Measurements from ENCODE around the gene COL11A2. TPM values are rescaled to one million over a fixed set of nuclear protein-coding genes. Genes with fewer than 3 reads are reported as not detected.
A peak's percentile ranks its signal among the peaks of the same experiment; 100 is the strongest.

Gene COL11A2
- total and polyA plus RNA-seq, 5 donors = 1.5 to 4.0 (median 2.9) TPM

GRCh38 chr6:33178755-33179475 lies 13.4 kb downstream of the COL11A2 start:
- intact Hi-C loops (cut with DNase I) = loop anchor here in 1 of 4 donors (10.0 kb wide), 1 partner anchor 66 kb away; no protein-coding TSS in a partner anchor
- H3K4me3 ChIP-seq (ENCODE audit: low read length) = no peak overlapping the region
- no peak for ATAC-seq

GRCh38 chr6:33177552-33178446 lies 14.5 kb downstream of the COL11A2 start:
- no peak overlapping the region for H3K4me3 ChIP-seq (ENCODE audit: low read length)
- ATAC-seq (no peak), DNase-seq (peak; percentile 2 to 36 (median 14))
- H3K4me1 ChIP-seq (ENCODE audit: control insufficient read depth, insufficient read depth, low read length) = no peaks in the 10 kb centered on the region
- intact Hi-C loops (cut with DNase I) = loop anchor here in 1 of 4 donors (10.0 kb wide), 1 partner anchor 67 kb away; no protein-coding TSS in a partner anchor
- H3K9me3 ChIP-seq (ENCODE audit: control insufficient read depth, low read length) = no peaks in the 10 kb centered on the region
- no peaks in the 10 kb centered on the region for H3K27me3 ChIP-seq (ENCODE audit: control insufficient read depth, insufficient read depth)
- H3K27ac ChIP-seq (ENCODE audit: low read length) = no peak overlapping the region
- WGBS = 87% methylated on average over 19 of the region's 19 CpGs

More at GRCh38 chr6:33178755-33179475, 13.4 kb downstream of the COL11A2 start:
- no peak overlapping the region for H3K27ac ChIP-seq (ENCODE audit: low read length)
- no peaks in the 10 kb centered on the region for H3K9me3 ChIP-seq (ENCODE audit: control insufficient read depth, low read length)
- no peaks in the 10 kb centered on the region for H3K27me3 ChIP-seq (ENCODE audit: control insufficient read depth, insufficient read depth)
- peak; percentile 2 to 42 (median 33) for DNase-seq
- 88% methylated on average over 10 of the region's 10 CpGs for WGBS
- H3K4me1 ChIP-seq (ENCODE audit: control insufficient read depth, insufficient read depth, low read length) = no peaks in the 10 kb centered on the region

DNA sequence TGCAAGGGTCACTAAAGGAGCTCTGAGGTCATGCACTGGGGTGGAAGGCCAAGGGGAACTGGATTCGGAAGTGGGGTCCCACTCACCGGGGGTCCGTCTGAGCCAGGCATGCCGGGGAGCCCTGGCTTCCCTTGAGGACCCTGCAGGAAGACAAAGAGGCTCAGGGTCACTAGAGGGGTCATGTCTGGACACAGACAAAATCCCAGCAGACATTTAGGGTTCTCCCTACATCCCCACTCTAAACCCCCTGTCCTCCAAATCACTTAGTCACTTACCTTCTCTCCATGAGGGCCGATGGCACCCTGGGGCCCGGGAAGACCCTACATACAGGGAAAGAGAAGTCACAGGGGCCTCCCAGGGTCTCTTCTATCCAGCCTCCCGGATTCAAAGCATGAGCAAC lies 15.4 kb downstream of the COL11A2 start:
- Histone ChIP-seq H3K27me3 (ENCODE audit: control insufficient read depth, insufficient read depth) (no peaks in the 10 kb centered on the region), H3K27ac (ENCODE audit: low read length) (no peak overlapping the region), H3K4me3 (ENCODE audit: low read length) (no peak overlapping the region), H3K4me1 (ENCODE audit: control insufficient read depth, insufficient read depth, low read length) (no peaks in the 10 kb centered on the region), H3K9me3 (ENCODE audit: control insufficient read depth, low read length) (no peaks in the 10 kb centered on the region)
- peak in 1 of 3 donors; percentile 30 for DNase-seq
- intact Hi-C loops (cut with DNase I) = loop anchor here in 1 of 4 donors (10.0 kb wide), 1 partner anchor 68 kb away; no protein-coding TSS in a partner anchor
- ATAC-seq = no peak
- 92% methylated on average over 7 of the region's 7 CpGs for WGBS

GRCh38 chr6:33175436-33176069 lies 16.7 kb downstream of the COL11A2 start:
- no peaks in the 10 kb centered on the region for H3K9me3 ChIP-seq (ENCODE audit: control insufficient read depth, low read length)
- no peak for ATAC-seq
- H3K27me3 ChIP-seq (ENCODE audit: control insufficient read depth, insufficient read depth) = no peaks in the 10 kb centered on the region
- no peak overlapping the region for H3K27ac ChIP-seq (ENCODE audit: low read length)
- 82% methylated on average over 10 of the region's 10 CpGs for WGBS
- H3K4me3 ChIP-seq (ENCODE audit: low read length) = no peak overlapping the region
- no peaks in the 10 kb centered on the region for H3K4me1 ChIP-seq (ENCODE audit: control insufficient read depth, insufficient read depth, low read length)
- DNase-seq = peak in 2 of 3 donors; percentile 4 to 15
- intact Hi-C loops (cut with DNase I) = loop anchor here in 1 of 4 donors (10.0 kb wide), 1 partner anchor 69 kb away; no protein-coding TSS in a partner anchor

DNA sequence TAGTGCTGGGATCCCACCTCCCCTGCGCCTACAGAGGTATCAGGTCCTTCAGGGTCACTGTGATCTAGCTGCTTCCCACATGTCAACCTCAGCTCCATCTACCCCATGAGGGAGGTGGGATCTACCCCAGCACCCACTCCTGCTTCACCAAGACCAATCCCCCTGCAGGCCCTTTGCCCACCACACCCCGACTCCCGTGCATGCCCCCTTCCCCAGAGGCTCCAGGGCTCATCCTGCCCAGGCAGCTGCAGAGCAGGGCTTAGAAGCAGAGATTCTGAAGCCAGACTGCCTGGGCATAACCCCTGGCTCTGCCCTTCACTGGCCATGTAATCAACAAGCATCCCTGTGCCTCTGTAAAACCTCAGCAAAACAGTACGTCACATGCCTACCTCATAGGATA lies 17.5 kb downstream of the COL11A2 start:
- Histone ChIP-seq H3K9me3 (ENCODE audit: control insufficient read depth, low read length) (no peaks in the 10 kb centered on the region), H3K27me3 (ENCODE audit: control insufficient read depth, insufficient read depth) (no peaks in the 10 kb centered on the region), H3K4me3 (ENCODE audit: low read length) (no peak overlapping the region), H3K27ac (ENCODE audit: low read length) (no peak overlapping the region), H3K4me1 (ENCODE audit: control insufficient read depth, insufficient read depth, low read length) (no peaks in the 10 kb centered on the region)
- DNase-seq (peak in 1 of 3 donors; percentile 17), ATAC-seq (no peak)
- intact Hi-C loops (cut with DNase I) = loop anchor here in 2 of 4 donors (5.0 to 10.0 kb wide), 2 partner anchors 68 to 70 kb away; no protein-coding TSS in a partner anchor
- WGBS = 89% methylated on average over 4 of the region's 4 CpGs

GRCh38 chr6:33173535-33174180 lies 18.6 kb downstream of the COL11A2 start:
- no peak overlapping the region for H3K4me3 ChIP-seq (ENCODE audit: low read length)
- ATAC-seq (no peak), DNase-seq (peak; percentile 2 to 25 (median 11))
- intact Hi-C loops (cut with DNase I) = loop anchor here in 2 of 4 donors (5.0 to 10.0 kb wide), 2 partner anchors 69 to 71 kb away; no protein-coding TSS in a partner anchor
- H3K27me3 ChIP-seq (ENCODE audit: control insufficient read depth, insufficient read depth) = no peaks in the 10 kb centered on the region
- no peaks in the 10 kb centered on the region for H3K4me1 ChIP-seq (ENCODE audit: control insufficient read depth, insufficient read depth, low read length)
- no peak overlapping the region for H3K27ac ChIP-seq (ENCODE audit: low read length)
- no peaks in the 10 kb centered on the region for H3K9me3 ChIP-seq (ENCODE audit: control insufficient read depth, low read length)
- 75% methylated on average over 11 of the region's 11 CpGs for WGBS

DNA sequence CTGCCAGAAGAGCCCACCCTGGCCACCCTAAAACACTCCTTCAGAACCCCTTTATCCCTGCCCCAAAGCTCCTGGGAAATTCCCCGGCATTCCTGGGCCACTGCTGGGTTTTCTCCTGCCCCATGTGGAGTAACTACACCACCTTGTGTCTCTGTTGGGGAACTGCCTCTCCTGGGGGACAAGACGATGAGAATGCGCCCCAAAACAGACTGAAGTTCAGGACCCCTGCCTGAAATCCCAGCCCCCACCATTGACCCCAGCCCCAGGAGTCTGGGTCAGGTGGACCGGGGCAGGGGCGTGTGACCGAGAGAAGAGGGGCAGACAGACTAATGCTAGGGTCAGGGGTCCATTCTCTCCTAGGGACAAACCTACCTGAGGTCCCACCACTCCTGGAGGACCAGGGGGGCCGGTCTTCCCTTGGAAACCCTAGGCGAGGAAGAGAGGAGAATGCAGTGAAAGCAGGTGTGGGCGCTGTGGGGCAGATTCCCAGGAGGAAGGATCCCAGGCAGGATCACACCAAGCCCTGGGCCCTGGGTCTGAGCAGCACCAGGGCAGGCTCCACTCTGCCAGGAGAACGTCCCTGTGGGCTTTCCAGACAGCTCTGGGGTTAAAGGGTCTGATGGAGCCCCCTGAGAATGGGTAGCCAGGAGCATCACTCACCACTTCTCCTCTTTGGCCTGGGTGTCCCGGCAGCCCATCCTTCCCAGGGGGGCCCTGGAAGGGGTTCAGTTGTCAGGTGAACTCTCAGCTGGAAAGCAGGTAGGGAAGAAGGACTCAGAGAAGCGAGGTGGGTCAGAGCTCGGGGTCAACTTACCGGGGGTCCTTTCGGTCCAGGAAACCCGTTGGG lies 19.4 kb downstream of the COL11A2 start:
- no peak overlapping the region for H3K27ac ChIP-seq (ENCODE audit: low read length)
- no peaks in the 10 kb centered on the region for H3K27me3 ChIP-seq (ENCODE audit: control insufficient read depth, insufficient read depth)
- intact Hi-C loops (cut with DNase I) = loop anchor here in 2 of 4 donors (5.0 to 10.0 kb wide), 2 partner anchors 69 to 72 kb away; no protein-coding TSS in a partner anchor
- WGBS = 73% methylated on average over 16 of the region's 16 CpGs
- no peak for ATAC-seq
- peak; percentile 8 to 30 (median 14) for DNase-seq
- no peak overlapping the region for H3K4me3 ChIP-seq (ENCODE audit: low read length)
- H3K9me3 ChIP-seq (ENCODE audit: control insufficient read depth, low read length) = no peaks in the 10 kb centered on the region
- H3K4me1 ChIP-seq (ENCODE audit: control insufficient read depth, insufficient read depth, low read length) = no peaks in the 10 kb centered on the region

GRCh38 chr6:33171880-33172687 lies 20.2 kb downstream of the COL11A2 start:
- intact Hi-C loops (cut with DNase I) = loop anchor here in 2 of 4 donors (5.0 to 10.0 kb wide), 2 partner anchors 70 to 73 kb away; no protein-coding TSS in a partner anchor
- H3K27me3 ChIP-seq (ENCODE audit: control insufficient read depth, insufficient read depth) = no peaks in the 10 kb centered on the region
- DNase-seq (peak in 2 of 3 donors; percentile 10 to 11), ATAC-seq (no peak)
- 73% methylated on average over 8 of the region's 8 CpGs for WGBS
- no peak overlapping the region for H3K4me3 ChIP-seq (ENCODE audit: low read length)
- no peak overlapping the region for H3K27ac ChIP-seq (ENCODE audit: low read length)
- no peaks in the 10 kb centered on the region for H3K9me3 ChIP-seq (ENCODE audit: control insufficient read depth, low read length)
- no peaks in the 10 kb centered on the region for H3K4me1 ChIP-seq (ENCODE audit: control insufficient read depth, insufficient read depth, low read length)
